ENCODE data around the gene HOXA3. TPM values are rescaled to one million over a fixed set of nuclear protein-coding genes. Genes with fewer than 3 reads are reported as not detected.

Gene HOXA3
- total RNA-seq, 1 donor from 2014 or later, result 12.1 TPM

- no peak overlapping the region for H3K27ac Mint-ChIP-seq (ENCODE audit: unreplicated experiment)
- H3K4me1 Mint-ChIP-seq (ENCODE audit: low read depth), result no peaks in the 10 kb centered on the region
These were observed 33.8 kb downstream of the HOXA3 start for GRCh38 chr7:27118580-27118979.

GRCh38 chr7:27117887-27118491 is 34.4 kb downstream of the HOXA3 start:
- Mint-ChIP-seq H3K27ac (ENCODE audit: unreplicated experiment) (peak overlapping the region; percentile 27), H3K9me3 (ENCODE audit: low read depth) (no peaks in the 10 kb centered on the region), H3K36me3 (ENCODE audit: low read depth) (peaks cover 4% of the 10 kb centered on the region), H3K27me3 (ENCODE audit: low read depth) (peaks cover 88% of the 10 kb centered on the region), H3K4me3 (ENCODE audit: unreplicated experiment) (peak overlapping the region; percentile 58), H3K4me1 (ENCODE audit: low read depth) (no peaks in the 10 kb centered on the region)
- TF ChIP-seq CTCF (IDR thresholded peaks at IDR 0.05), result no peak
- DNase-seq (ENCODE audit: low spot score), result no peak

More at GRCh38 chr7:27118580-27118979, 33.8 kb downstream of the HOXA3 start:
- Mint-ChIP-seq H3K36me3 (ENCODE audit: low read depth) (peaks cover 4% of the 10 kb centered on the region), H3K27me3 (ENCODE audit: low read depth) (peaks cover 90% of the 10 kb centered on the region), H3K4me3 (ENCODE audit: unreplicated experiment) (peak overlapping the region; percentile 22), H3K9me3 (ENCODE audit: low read depth) (no peaks in the 10 kb centered on the region)
- TF ChIP-seq CTCF (IDR thresholded peaks at IDR 0.05), result no peak
- no peak for DNase-seq (ENCODE audit: low spot score)

DNA sequence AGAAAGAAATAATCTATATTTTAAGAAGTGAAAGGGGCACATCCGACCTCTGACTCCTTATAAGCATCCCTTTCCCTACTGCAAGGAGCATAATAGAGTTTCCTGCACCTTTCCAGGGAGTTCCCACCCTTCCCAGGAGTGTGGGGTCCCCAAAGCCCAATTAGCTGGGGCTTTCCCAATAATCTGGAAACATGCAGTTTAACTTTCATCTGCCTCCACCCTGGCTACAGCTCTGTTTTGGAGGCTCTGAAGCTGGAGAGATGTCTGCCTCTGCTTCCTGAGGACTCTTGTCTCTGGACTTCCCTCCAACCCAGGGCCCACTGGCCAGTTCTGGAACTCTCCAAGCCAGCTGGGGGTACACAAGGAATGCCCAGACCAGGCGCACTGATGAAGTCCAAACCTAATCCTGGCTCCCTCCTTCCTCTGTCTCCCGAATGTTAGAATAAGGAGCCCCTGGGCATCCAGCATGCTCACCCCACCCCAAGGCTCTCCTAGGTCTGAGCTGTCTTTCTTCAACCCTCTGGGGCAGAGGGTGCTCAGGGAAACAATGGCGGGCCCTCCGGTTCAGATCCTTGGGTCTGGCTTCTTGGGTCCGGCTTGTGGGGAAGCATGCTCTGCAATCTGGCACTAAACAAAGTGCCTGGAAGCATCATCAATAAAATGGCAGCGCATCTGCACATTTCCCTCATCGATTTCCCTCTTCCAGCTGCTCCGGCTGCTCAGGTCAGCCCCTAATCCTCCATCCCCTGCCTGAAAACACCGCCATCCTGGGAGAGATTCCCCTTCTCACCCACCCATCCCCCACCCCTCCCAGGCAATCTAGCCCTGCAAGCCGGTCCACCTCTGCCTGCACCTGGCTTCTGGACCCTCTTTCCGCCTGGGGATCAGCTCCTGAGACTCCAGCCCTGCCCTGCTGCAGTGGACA is 35.2 kb downstream of the HOXA3 start:
- no peaks in the 10 kb centered on the region for H3K4me1 Mint-ChIP-seq (ENCODE audit: low read depth)
- no peaks in the 10 kb centered on the region for H3K9me3 Mint-ChIP-seq (ENCODE audit: low read depth)
- no peak for TF ChIP-seq CTCF (IDR thresholded peaks at IDR 0.05)
- H3K36me3 Mint-ChIP-seq (ENCODE audit: low read depth), result peaks cover 4% of the 10 kb centered on the region
- peak overlapping the region; percentile 30 for H3K27ac Mint-ChIP-seq (ENCODE audit: unreplicated experiment)
- peaks cover 88% of the 10 kb centered on the region for H3K27me3 Mint-ChIP-seq (ENCODE audit: low read depth)
- peak overlapping the region; percentile 62 for H3K4me3 Mint-ChIP-seq (ENCODE audit: unreplicated experiment)
- no peak for DNase-seq (ENCODE audit: low spot score)

DNA sequence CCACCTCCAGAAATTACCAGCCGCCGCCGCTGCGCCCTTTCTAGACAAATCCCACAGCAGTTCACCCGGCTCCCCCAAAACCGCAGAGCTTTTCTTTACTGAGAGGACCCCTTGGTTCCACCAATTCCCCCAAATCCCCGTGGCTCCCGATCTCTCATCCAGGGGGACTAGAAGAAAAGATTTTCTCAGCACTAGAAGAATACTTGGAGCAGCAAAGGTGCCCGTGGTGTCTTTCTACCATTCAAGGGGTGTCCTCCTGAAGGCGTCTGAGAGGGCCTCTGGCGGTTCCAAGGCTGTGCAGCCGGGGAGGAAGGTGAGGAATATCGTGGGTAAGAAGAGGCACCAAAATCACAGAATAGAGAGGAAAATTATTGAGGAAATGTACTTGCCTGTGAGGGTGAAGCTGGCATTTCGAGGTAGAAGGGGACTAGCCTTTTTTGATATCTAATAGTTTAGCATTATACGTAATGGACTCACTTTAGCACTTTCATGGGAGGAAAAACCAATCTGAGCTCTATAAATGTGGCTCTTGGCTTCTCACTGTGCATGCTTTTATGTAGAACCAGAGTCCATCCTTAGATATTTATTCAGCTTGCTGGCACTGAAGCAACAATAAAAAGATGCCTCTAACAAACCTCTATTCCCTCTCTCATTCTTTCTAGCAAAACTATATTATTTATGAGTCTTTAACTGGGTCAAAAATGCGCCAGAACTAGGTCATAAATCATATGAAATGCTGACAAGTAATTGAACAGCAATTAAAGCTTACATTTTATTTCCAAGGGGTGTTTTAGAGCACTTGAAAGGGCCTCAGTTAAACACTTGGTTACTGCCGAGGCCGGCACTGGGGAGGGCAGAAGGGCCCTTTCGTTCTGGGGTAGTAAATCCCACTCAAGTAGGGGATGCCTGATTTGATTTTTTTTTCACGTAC is 36.1 kb downstream of the HOXA3 start:
- peaks cover 7% of the 10 kb centered on the region for H3K36me3 Mint-ChIP-seq (ENCODE audit: low read depth)
- H3K4me3 Mint-ChIP-seq (ENCODE audit: unreplicated experiment), result peak overlapping the region; percentile 62
- H3K27ac Mint-ChIP-seq (ENCODE audit: unreplicated experiment), result peak overlapping the region; percentile 73
- peaks cover 88% of the 10 kb centered on the region for H3K27me3 Mint-ChIP-seq (ENCODE audit: low read depth)
- no peaks in the 10 kb centered on the region for H3K4me1 Mint-ChIP-seq (ENCODE audit: low read depth)
- TF ChIP-seq CTCF (IDR thresholded peaks at IDR 0.05), result no peak
- no peaks in the 10 kb centered on the region for H3K9me3 Mint-ChIP-seq (ENCODE audit: low read depth)
- DNase-seq (ENCODE audit: low spot score), result no peak
